ENCODE results near the gene MAD1L1.

MAD1L1 gene

DNA sequence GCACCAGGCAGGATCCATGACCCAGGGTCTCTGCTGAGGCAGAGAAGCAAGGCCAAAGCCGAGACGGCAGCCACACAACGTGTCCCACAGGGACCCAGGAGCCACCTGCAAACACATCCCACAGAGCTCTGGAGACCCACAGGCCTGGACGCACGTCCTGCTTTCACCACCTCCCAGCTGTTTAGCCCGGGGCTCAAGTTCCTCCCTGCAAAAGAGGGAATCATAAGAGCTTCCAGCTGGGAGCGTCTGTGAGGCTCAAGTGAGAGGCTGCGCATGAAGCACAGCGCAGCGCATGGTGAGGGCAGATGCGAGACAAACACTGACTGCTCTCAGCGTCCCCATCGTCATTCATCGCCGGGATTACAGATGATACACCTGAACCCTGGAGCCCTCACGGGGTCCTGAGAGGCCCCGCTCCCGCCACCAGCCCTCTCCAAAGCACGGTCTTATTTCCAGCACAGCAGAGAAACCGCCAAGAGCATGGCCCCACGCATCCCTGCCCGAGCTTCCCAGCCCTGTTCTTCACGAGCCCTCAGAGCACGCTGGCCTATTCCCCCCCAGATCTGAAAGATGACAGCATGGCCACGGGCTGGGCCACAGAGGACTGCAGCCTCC is 88.7 kb downstream of the MAD1L1 start:
- Histone ChIP-seq H3K9me3 (ENCODE audit: insufficient read depth, low read depth, low read length) (no peaks in the 10 kb centered on the region), H3K27me3 (ENCODE audit: insufficient read depth, low read length) (no peaks in the 10 kb centered on the region), H3K4me3 (ENCODE audit: low read length) (no peak overlapping the region), H3K4me1 (ENCODE audit: insufficient read depth, low read length) (no peaks in the 10 kb centered on the region), H3K27ac (ENCODE audit: low read length) (no peak overlapping the region), H3K36me3 (ENCODE audit: insufficient read depth, low read depth, low read length) (peaks cover 39% of the 10 kb centered on the region), H3K9ac (ENCODE audit: low read depth, low read length) (no peak overlapping the region)

DNA sequence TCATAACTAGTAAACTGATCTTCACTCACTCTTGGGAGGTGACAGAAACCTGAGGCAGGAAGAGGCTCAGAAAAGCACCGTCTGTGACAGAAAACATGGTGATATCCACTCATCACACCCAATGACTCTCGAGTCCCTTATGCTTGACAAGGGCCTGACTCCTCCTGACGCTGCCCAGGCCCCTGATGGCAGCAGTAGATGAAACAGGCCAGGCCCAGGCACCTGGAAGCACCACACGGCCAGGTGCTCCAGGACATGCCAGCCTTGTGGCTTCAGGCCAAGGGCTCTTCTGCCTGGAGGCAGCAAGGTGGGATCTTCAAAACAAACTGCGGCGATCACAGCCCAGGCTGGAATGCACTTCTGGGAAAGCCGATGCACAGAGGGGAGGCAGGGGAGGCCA is 89.3 kb downstream of the MAD1L1 start:
- Histone ChIP-seq H3K9me3 (ENCODE audit: insufficient read depth, low read depth, low read length) (no peaks in the 10 kb centered on the region), H3K4me3 (ENCODE audit: low read length) (no peak overlapping the region), H3K36me3 (ENCODE audit: insufficient read depth, low read depth, low read length) (peaks cover 39% of the 10 kb centered on the region), H3K27ac (ENCODE audit: low read length) (no peak overlapping the region), H3K9ac (ENCODE audit: low read depth, low read length) (no peak overlapping the region), H3K4me1 (ENCODE audit: insufficient read depth, low read length) (no peaks in the 10 kb centered on the region), H3K27me3 (ENCODE audit: insufficient read depth, low read length) (no peaks in the 10 kb centered on the region)

DNA sequence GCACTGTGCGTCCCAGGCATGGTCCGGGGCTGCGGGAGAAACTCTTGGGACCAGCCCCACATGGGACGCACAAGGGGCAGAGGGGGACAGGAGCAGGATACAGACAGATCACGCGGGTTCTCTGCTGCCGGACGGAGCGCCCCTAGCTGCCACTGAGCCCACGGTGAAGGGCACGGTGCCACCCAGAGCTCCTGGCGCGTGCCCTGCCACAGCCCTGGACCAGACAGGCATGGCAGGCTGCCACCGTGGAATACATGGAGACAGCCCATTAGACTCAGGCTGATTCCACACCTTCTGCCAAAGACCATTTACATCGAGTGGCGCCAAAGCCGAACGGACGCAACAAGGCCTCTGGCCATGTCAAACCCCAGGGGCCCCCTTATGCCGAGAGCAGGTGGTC is 90.4 kb downstream of the MAD1L1 start:
- no peak overlapping the region for H3K27ac ChIP-seq (ENCODE audit: low read length)
- peaks cover 36% of the 10 kb centered on the region for H3K36me3 ChIP-seq (ENCODE audit: insufficient read depth, low read depth, low read length)
- H3K4me3 ChIP-seq (ENCODE audit: low read length): no peak overlapping the region

DNA sequence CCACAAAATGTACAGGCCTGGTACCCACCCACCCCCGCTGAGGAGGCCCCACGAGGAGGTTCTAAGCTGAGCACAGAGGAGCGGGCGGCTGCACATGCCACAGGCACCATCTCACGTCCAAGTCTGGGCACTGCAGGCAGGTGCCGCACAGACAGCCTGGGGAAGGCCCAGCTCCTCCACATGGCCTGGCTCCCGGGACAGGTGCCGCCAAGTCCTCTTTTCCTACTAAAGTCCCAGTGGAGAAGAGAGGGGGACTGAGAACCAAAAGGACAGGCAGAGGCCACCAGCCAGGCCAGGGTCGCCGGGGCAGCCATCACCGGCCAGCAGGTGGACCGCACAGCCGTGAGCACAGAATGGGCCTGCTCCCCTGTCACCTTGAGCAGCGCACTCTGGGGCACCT is 91.1 kb downstream of the MAD1L1 start:
- Histone ChIP-seq H3K9ac (ENCODE audit: low read depth, low read length) (no peak overlapping the region), H3K27ac (ENCODE audit: low read length) (no peak overlapping the region), H3K36me3 (ENCODE audit: insufficient read depth, low read depth, low read length) (peaks cover 32% of the 10 kb centered on the region)

More for the DNA sequence above, 90.4 kb downstream of the MAD1L1 start:
- Histone ChIP-seq H3K27me3 (ENCODE audit: insufficient read depth, low read length) (no peaks in the 10 kb centered on the region), H3K9me3 (ENCODE audit: insufficient read depth, low read depth, low read length) (no peaks in the 10 kb centered on the region), H3K4me1 (ENCODE audit: insufficient read depth, low read length) (no peaks in the 10 kb centered on the region), H3K9ac (ENCODE audit: low read depth, low read length) (no peak overlapping the region)

DNA sequence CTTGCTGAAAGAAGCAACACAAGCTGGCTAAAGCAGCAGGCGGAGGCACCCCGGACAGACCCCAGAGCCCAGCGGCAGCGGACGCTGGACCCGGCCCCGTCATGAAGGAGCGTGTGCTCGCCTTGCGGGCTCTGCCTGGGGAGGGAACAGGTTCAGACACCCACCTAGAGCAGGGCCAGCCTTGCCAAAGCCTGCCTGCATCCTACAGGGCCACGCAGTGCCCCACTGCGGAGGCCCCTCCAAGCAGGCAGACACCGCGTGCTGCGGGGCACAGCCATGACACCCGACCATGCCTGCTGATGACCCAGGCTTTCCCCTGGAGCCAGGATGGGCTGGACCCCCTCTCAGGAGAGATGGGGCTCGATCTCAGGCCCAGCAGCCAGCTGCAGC is 91.7 kb downstream of the MAD1L1 start:
- Histone ChIP-seq H3K27ac (ENCODE audit: low read length) (no peak overlapping the region), H3K4me3 (ENCODE audit: low read length) (no peak overlapping the region), H3K36me3 (ENCODE audit: insufficient read depth, low read depth, low read length) (peaks cover 31% of the 10 kb centered on the region), H3K9me3 (ENCODE audit: insufficient read depth, low read depth, low read length) (no peaks in the 10 kb centered on the region), H3K4me1 (ENCODE audit: insufficient read depth, low read length) (no peaks in the 10 kb centered on the region), H3K27me3 (ENCODE audit: insufficient read depth, low read length) (no peaks in the 10 kb centered on the region), H3K9ac (ENCODE audit: low read depth, low read length) (no peak overlapping the region)

More for the DNA sequence above, 91.1 kb downstream of the MAD1L1 start:
- H3K9me3 ChIP-seq (ENCODE audit: insufficient read depth, low read depth, low read length): no peaks in the 10 kb centered on the region
- no peak overlapping the region for H3K4me3 ChIP-seq (ENCODE audit: low read length)
- no peaks in the 10 kb centered on the region for H3K4me1 ChIP-seq (ENCODE audit: insufficient read depth, low read length)
- no peaks in the 10 kb centered on the region for H3K27me3 ChIP-seq (ENCODE audit: insufficient read depth, low read length)

DNA sequence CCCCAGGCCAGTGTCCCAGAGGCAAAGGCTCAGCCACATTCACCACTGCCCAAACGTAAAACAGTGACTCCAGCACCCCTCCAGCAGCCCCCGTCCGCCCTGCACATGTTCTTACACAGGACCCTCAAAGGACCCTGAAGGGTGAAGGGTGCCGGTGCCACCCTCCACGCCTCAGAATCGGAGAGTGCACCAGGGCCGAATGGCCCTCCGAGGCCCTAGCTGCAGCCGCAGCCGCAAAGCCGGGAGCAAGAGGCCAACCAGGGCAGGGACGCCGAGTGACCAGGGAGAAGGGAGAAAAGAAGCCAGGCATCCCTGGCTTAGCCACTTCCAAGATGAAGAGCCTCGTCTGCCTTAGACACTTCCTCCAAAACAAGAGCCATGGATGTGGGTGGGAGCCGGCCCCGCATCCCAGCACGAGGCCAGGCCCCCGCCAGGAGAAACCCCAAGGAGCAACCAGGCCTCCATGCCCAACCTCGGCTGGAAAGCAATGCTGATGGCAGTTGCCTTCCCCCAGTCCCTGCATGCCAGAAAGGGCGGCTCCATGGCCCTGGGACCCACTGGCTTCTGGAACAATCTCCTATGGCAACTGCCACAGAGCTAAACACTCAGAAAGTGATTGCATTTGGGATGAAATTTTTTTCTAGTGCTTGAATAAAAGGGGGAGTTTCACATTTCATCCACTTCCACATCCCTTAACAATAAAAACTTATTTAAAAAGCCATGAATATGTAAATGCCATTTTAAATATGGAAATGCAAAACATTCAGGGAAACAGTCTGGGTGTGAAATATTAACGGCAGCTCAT is 92.3 kb downstream of the MAD1L1 start:
- H3K27me3 ChIP-seq (ENCODE audit: insufficient read depth, low read length): no peaks in the 10 kb centered on the region
- H3K36me3 ChIP-seq (ENCODE audit: insufficient read depth, low read depth, low read length): peaks cover 29% of the 10 kb centered on the region
- no peak overlapping the region for H3K9ac ChIP-seq (ENCODE audit: low read depth, low read length)
- no peak overlapping the region for H3K4me3 ChIP-seq (ENCODE audit: low read length)
- H3K27ac ChIP-seq (ENCODE audit: low read length): no peak overlapping the region
- H3K9me3 ChIP-seq (ENCODE audit: insufficient read depth, low read depth, low read length): no peaks in the 10 kb centered on the region
- no peaks in the 10 kb centered on the region for H3K4me1 ChIP-seq (ENCODE audit: insufficient read depth, low read length)

DNA sequence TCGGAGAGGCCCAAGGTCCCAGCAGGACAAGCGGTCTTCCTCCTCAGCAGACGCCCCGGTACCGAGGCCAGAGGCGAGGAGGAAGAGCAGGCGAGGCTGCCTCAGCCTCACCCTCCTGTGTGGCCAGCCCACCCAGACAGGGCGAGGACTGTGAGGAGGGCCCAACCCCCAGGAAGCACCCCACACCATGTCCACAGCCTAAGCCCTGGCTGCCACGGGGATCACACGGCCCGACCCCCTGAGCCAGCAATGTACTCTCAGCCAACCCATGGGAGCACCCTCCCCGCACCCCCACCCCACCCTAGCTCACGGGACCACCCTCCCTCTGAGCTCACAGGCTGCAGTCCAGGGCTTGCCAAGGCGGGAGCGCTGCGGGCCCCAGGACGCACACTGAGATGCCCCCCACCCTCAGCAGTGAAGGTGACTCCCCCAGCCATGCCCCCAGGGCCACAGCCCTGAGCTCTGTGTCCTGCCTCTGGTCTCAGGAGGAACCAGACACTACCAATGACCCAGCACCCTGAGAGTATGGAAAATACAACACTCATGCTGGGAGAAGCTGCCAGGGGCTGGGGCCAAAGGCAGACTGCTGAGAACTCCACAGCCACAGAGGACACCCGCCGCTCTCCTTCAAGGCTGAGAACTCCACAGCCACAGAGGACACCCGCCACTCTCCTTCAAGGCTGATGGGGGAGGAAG is 93.6 kb downstream of the MAD1L1 start:
- Histone ChIP-seq H3K36me3 (ENCODE audit: insufficient read depth, low read depth, low read length) (peaks cover 28% of the 10 kb centered on the region), H3K4me3 (ENCODE audit: low read length) (no peak overlapping the region), H3K27ac (ENCODE audit: low read length) (no peak overlapping the region), H3K9me3 (ENCODE audit: insufficient read depth, low read depth, low read length) (no peaks in the 10 kb centered on the region), H3K9ac (ENCODE audit: low read depth, low read length) (no peak overlapping the region), H3K4me1 (ENCODE audit: insufficient read depth, low read length) (no peaks in the 10 kb centered on the region), H3K27me3 (ENCODE audit: insufficient read depth, low read length) (no peaks in the 10 kb centered on the region)

DNA sequence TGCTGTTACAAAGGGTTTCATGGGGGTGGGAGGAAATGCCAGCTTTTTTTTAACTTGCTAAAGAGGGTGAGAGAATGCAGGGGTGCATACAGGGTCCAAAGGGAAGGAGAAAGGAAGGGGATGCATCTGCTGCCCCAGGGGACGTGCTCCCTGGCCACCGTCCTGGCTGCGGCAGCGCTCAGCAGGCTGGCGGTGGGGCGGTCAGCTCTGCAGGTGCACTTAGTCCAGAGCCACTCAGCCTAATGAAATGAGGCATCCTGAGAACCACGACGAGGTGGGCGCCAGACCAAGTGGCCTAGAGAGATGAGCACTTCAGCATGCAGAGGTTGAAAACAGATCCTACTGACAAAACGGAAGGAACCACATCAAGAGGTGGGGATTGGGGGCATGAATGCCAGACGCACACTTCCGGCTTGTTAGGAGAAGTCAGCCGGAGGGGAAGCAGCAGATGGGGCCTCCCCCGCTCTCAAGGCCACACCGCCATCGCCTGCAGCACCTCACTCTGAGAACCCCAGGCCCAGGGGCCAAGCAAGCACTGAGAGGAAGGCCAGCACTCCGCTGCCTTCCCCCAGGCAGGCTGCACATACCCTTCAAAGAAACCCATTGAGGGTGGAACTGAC is 94.5 kb downstream of the MAD1L1 start:
- Histone ChIP-seq H3K27ac (ENCODE audit: low read length) (no peak overlapping the region), H3K9ac (ENCODE audit: low read depth, low read length) (no peak overlapping the region)

DNA sequence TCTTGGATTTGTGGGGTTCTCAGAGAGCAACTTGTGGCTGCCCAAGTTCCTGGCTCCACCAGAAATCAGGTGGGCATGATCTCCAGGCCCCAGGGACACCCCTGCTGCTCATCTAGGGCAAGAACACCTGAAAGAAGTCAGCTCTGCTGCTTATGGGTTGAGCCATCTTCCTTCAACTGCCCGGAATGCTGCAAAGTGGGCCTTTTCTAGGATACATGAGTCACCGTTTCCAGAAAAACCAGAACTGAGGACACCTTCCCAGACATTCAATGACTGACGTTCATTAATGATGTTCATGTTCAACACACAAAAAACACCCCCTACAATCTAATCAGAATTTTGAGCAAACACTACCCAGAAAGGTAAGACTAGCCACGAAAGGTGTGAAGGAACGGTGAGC is 98.0 kb downstream of the MAD1L1 start:
- H3K9me3 ChIP-seq (ENCODE audit: insufficient read depth, low read depth, low read length): no peaks in the 10 kb centered on the region
- H3K4me1 ChIP-seq (ENCODE audit: insufficient read depth, low read length): no peaks in the 10 kb centered on the region
- peaks cover 31% of the 10 kb centered on the region for H3K36me3 ChIP-seq (ENCODE audit: insufficient read depth, low read depth, low read length)
- H3K27me3 ChIP-seq (ENCODE audit: insufficient read depth, low read length): no peaks in the 10 kb centered on the region
- no peak overlapping the region for H3K4me3 ChIP-seq (ENCODE audit: low read length)
- H3K9ac ChIP-seq (ENCODE audit: low read depth, low read length): no peak overlapping the region
- H3K27ac ChIP-seq (ENCODE audit: low read length): no peak overlapping the region

More for the DNA sequence above, 94.5 kb downstream of the MAD1L1 start:
- H3K36me3 ChIP-seq (ENCODE audit: insufficient read depth, low read depth, low read length): peaks cover 29% of the 10 kb centered on the region; the same call in 1 of the 2 replicates
- H3K9me3 ChIP-seq (ENCODE audit: insufficient read depth, low read depth, low read length): no peaks in the 10 kb centered on the region
- H3K27me3 ChIP-seq (ENCODE audit: insufficient read depth, low read length): no peaks in the 10 kb centered on the region
- no peaks in the 10 kb centered on the region for H3K4me1 ChIP-seq (ENCODE audit: insufficient read depth, low read length)
- H3K4me3 ChIP-seq (ENCODE audit: low read length): no peak overlapping the region

DNA sequence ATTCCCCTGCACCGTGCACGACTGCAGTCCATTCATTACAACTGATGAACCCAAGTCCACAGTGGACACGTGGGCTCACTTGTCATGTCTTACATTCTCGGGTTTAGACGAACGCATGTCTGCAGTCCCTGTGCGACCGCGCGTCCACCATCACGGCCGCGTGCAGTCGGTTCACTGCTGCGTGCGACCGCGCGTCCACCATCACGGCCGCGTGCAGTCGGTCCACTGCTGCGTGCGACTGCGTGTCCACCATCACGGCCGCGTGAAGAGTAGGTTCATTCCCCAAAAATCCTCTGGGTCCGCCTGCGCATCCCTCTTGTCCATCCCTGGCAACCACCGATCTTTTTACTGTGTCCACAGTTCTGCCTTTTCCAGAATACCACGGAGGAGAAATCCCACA is 100.5 kb downstream of the MAD1L1 start:
- no peak overlapping the region for H3K9ac ChIP-seq (ENCODE audit: low read depth, low read length)
- H3K9me3 ChIP-seq (ENCODE audit: insufficient read depth, low read depth, low read length): no peaks in the 10 kb centered on the region
- H3K27me3 ChIP-seq (ENCODE audit: insufficient read depth, low read length): no peaks in the 10 kb centered on the region
- H3K4me1 ChIP-seq (ENCODE audit: insufficient read depth, low read length): no peaks in the 10 kb centered on the region
- H3K4me3 ChIP-seq (ENCODE audit: low read length): no peak overlapping the region
- H3K27ac ChIP-seq (ENCODE audit: low read length): no peak overlapping the region
- H3K36me3 ChIP-seq (ENCODE audit: insufficient read depth, low read depth, low read length): peaks cover 31% of the 10 kb centered on the region

DNA sequence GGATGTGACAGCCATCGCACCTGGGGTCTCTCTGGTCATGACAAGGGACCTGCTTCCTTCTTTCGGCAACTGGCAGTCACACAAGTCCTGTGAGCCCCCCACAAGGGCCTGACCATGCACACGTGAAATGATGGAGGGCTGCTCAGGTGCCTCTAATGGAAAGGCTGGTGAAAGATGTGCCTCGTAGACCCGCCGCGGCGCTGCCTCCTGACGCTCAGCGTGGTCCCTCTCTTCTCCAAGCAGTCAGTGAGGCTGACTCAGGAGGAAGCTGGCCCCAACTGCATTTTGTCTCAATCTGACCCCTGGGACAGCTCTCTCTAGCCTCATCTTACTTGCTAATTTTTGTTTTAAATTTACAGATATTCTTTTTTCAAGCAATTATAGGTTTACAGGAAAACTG is 100.9 kb downstream of the MAD1L1 start:
- Histone ChIP-seq H3K4me1 (ENCODE audit: insufficient read depth, low read length) (no peaks in the 10 kb centered on the region), H3K9ac (ENCODE audit: low read depth, low read length) (no peak overlapping the region), H3K27me3 (ENCODE audit: insufficient read depth, low read length) (no peaks in the 10 kb centered on the region), H3K9me3 (ENCODE audit: insufficient read depth, low read depth, low read length) (no peaks in the 10 kb centered on the region), H3K4me3 (ENCODE audit: low read length) (no peak overlapping the region), H3K27ac (ENCODE audit: low read length) (no peak overlapping the region), H3K36me3 (ENCODE audit: insufficient read depth, low read depth, low read length) (peaks cover 31% of the 10 kb centered on the region)
